Naive thymus-derived CD8-positive, alpha-beta T cell (primary cell): ENCODE data around the gene SCUBE3. TPM values are rescaled to one million over a fixed set of nuclear protein-coding genes. Genes with fewer than 3 reads are reported as not detected.

Experiments
- ATAC-seq, 2 donors: fragments of 150-1000 bp; cut with Tn5 transposase in 1 of 2; sonication (Bioruptor Pico), chemical (Tn5 transposase) in 1 of 2; 1 replicate in 1 of 2; 2 replicates in 1 of 2; pipeline ENCODE4 v1.10.0; 2021; ENCODE audit warnings: mild to moderate bottlenecking in 2 of 2, moderate library complexity in 2 of 2
- POLR2A ChIA-PET: fragments of 350-600 bp; sonication (Branson Sonifier 250); formaldehyde crosslinking; loops from one replicate; lab custom pipeline; 2021; ENCODE audit warnings: antibody characterized with exemption; lab: Charles Lee
- DNase-seq, 10 donors: peaks; one replicate each; pipeline versions ENCODE4 v3.0.0 to v3.0.0-alpha.2; 2020 to 2022
- H3K27ac Mint-ChIP-seq, 10 donors: one replicate each; pipeline ENCODE4 v1.8.0; 2020 to 2022; ENCODE audit warnings: mild to moderate bottlenecking in 10 of 10, mixed read lengths in 10 of 10, moderate library complexity in 4 of 10, inconsistent platforms in 1 of 10
- H3K27me3 Mint-ChIP-seq, 5 donors: one replicate each; pipeline ENCODE4 v1.8.0; 2021 to 2022; ENCODE audit warnings: mixed read lengths in 5 of 5
- H3K36me3 Mint-ChIP-seq, 3 donors: one replicate each; pipeline ENCODE4 v1.8.0; 2020 to 2022; ENCODE audit warnings: mixed read lengths in 3 of 3, mild to moderate bottlenecking in 2 of 3, inconsistent platforms in 1 of 3
- H3K4me1 Mint-ChIP-seq, 4 donors: one replicate each; pipeline ENCODE4 v1.8.0; 2021 to 2022; ENCODE audit warnings: mixed read lengths in 4 of 4
- H3K4me3 Mint-ChIP-seq, 10 donors: one replicate each; pipeline ENCODE4 v1.8.0; 2020 to 2022; ENCODE audit warnings: mild to moderate bottlenecking in 10 of 10, mixed read lengths in 10 of 10, moderate library complexity in 6 of 10, inconsistent platforms in 1 of 10
- H3K9me3 Mint-ChIP-seq, 9 donors: one replicate each; pipeline ENCODE4 v1.8.0; 2020 to 2022; ENCODE audit warnings: mixed read lengths in 9 of 9, mild to moderate bottlenecking in 3 of 9, inconsistent platforms in 1 of 9, moderate library complexity in 1 of 9
- polyA plus RNA-seq, 3 donors: library from polyadenylated mRNA; unstranded; fragments of 300-500 nt; fragmentation: Illumina TruSeq; gene quantifications; one replicate each; pipeline ENCODE4 v1.2.3, GENCODE V29; 2021
- total RNA-seq, 8 experiments: library from RNA in 2 of 8; stranded (reverse) in 2 of 8; gene quantifications; one replicate each; pipeline ENCODE4 v1.2.3 and lab custom pipeline; 2021 to 2026

SCUBE3 gene
- total and polyA plus RNA-seq, 5 experiments from 2014 or later: 0.03 to 0.06 (median 0.05) TPM; not detected in 1

DNA sequence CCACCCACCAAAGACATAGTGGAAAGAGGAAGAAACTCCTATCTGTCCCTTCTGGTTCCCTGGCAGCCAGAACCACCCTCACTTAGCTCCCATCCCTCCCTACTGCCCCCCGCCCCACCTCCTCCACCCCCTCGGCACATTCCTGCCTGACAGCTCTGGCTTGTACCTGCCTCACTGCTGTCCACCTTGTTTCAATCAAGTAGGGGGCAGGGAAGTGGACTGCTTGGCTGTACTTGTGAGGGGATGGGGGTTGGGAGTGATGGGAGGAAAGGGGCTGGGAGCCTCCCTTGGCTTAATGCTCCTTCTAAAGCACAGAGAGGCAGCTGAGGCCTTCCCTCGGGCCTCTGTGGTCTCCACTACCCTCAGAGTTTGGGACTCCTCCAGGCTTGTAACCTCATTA is 23.7 kb downstream of the SCUBE3 start:
- H3K27me3 Mint-ChIP-seq: no peaks in the 10 kb centered on the region
- H3K36me3 Mint-ChIP-seq: peaks cover 0 to 9% (median 8%) of the 10 kb centered on the region in 3 donors
- H3K4me3 Mint-ChIP-seq: no peak overlapping the region
- peaks cover 2 to 6% (median 3%) of the 10 kb centered on the region in 4 donors for H3K4me1 Mint-ChIP-seq
- H3K27ac Mint-ChIP-seq: peak overlapping the region in 1 of 10 donors; percentile 29
- POLR2A ChIA-PET: no interaction called here
- DNase-seq (no peak), ATAC-seq (no peak)
- peaks cover 0 to 4% (median 0%) of the 10 kb centered on the region in 9 donors for H3K9me3 Mint-ChIP-seq

DNA sequence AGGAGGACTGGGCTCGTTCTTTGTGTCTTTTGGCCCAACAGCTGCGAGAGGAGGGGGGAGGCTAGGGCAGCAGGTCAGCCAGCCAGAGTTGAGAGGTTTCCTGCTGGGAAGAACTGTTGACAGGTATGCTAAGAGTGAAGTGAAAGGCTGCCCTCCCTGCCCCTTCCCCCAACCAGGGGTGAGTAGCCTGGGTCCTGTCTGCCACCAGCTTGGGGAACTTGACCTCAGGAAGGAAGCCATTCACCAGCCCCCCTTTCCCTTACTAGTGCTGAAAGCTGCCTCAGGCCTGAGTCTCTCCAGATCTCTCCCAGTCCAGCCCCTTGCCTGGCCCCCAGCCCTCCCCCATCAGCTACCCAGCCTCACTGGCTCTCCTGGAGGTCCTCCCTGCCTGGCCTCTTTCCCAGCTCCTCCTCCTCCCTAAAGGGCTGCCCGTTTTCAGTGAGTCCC is 25.1 kb downstream of the SCUBE3 start:
- H3K27ac Mint-ChIP-seq: no peak overlapping the region
- ATAC-seq (no peak), DNase-seq (no peak)
- no peak overlapping the region for H3K4me3 Mint-ChIP-seq
- peaks cover 0 to 4% (median 0%) of the 10 kb centered on the region in 9 donors for H3K9me3 Mint-ChIP-seq
- no peaks in the 10 kb centered on the region for H3K27me3 Mint-ChIP-seq
- POLR2A ChIA-PET: no interaction called here
- H3K36me3 Mint-ChIP-seq: peaks cover 0 to 9% (median 8%) of the 10 kb centered on the region in 3 donors
- H3K4me1 Mint-ChIP-seq: peaks cover 2 to 6% (median 3%) of the 10 kb centered on the region in 4 donors

DNA sequence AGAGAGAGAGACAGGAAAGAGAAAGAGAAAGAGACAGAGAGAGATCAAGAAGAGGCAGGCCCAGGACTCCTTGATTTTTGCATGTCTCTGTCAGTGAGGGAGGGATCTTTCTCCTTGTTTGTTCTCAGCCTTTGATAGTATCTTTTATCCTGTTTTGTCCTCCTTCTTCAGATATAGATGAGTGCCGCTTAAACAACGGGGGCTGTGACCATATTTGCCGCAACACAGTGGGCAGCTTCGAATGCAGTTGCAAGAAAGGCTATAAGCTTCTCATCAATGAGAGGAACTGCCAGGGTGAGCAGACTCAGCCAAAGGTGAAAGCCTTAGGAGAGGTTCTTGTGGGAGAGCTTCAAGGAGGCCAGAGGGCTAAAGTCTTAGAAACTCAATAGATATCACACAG is 25.8 kb downstream of the SCUBE3 start:
- Mint-ChIP-seq H3K4me1 (peaks cover 2 to 6% (median 4%) of the 10 kb centered on the region in 4 donors), H3K4me3 (no peak overlapping the region), H3K36me3 (peaks cover 0 to 8% (median 5%) of the 10 kb centered on the region in 3 donors), H3K27me3 (no peaks in the 10 kb centered on the region), H3K9me3 (peaks cover 0 to 4% (median 0%) of the 10 kb centered on the region in 9 donors), H3K27ac (no peak overlapping the region)
- POLR2A ChIA-PET: no interaction called here
- DNase-seq (no peak), ATAC-seq (no peak)

DNA sequence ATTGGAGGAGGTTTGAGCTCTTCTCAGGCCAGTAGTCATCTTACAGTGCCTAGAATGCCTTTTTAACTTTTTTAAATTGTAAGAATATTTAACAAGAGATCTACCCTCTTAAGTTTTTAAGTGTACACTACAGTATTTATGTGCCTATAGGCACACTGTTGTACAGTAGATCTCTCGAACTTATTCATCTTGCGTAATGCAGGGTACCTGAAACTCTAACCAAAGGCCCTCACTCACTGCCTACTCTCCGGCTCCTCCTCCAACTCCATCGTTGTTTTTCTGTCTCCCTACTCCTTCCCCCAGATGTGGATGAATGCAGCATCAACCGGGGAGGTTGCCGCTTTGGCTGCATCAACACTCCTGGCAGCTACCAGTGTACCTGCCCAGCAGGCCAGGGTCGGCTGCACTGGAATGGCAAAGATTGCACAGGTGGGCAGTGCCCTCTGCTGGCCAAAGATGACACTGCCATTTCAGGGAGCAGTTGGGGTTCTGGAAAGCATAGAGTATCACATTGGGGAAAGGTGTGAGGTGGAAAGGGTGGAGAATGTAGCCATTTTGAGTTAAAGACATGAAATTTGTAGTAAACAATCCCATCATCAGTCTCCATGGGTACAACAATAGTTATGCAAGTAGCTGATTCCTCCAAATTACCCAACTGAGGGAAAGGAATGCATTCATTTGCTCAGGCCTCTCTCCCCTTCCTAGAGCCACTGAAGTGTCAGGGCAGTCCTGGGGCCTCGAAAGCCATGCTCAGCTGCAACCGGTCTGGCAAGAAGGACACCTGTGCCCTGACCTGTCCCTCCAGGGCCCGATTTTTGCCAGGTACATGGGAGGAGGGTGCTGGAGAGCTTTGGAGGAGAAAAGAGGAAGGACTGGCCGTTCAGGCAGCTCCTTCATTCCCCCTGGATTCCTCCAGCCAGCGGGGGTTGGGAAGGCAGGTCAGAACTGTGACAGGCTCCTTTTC is 27.4 kb downstream of the SCUBE3 start:
- DNase-seq: peak; percentile 46 to 78 (median 66)
- POLR2A ChIA-PET: interaction anchor here (0.6 to 1.1 kb wide), 3 partner anchors 18 to 826 kb away, joined by 3 to 5 read pairs (median 4); partner anchors contain the start of gene ZNF76
- H3K9me3 Mint-ChIP-seq: no peaks in the 10 kb centered on the region
- H3K27me3 Mint-ChIP-seq: no peaks in the 10 kb centered on the region
- peak; percentile 82 to 96 for ATAC-seq
- H3K4me1 Mint-ChIP-seq: peaks cover 2 to 6% (median 4%) of the 10 kb centered on the region in 4 donors
- H3K36me3 Mint-ChIP-seq: peaks cover 0 to 8% (median 2%) of the 10 kb centered on the region in 3 donors
- H3K27ac Mint-ChIP-seq: peak overlapping the region in 4 of 10 donors; percentile 2 to 86 (median 38)
- H3K4me3 Mint-ChIP-seq: no peak overlapping the region

DNA sequence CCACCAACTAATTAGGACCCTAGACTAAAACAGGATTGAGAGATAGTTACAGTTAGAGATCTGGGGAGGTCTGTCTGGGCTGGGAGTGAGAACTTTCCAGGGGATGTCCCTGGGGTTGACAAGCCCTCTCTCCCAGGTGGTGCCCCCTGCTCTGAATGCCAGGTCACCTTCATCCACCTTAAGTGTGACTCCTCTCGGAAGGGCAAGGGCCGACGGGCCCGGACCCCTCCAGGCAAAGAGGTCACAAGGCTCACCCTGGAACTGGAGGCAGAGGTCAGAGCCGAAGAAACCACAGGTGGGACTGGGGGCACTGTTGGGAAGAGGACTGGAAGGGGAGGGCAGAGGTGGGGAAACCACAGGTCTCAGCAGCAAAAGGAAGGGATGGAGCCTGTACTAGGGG is 28.7 kb downstream of the SCUBE3 start:
- H3K27me3 Mint-ChIP-seq: no peaks in the 10 kb centered on the region
- ATAC-seq (no peak), DNase-seq (no peak)
- peaks cover 2 to 6% (median 4%) of the 10 kb centered on the region in 4 donors for H3K4me1 Mint-ChIP-seq
- H3K27ac Mint-ChIP-seq: no peak overlapping the region
- no peak overlapping the region for H3K4me3 Mint-ChIP-seq
- no peaks in the 10 kb centered on the region for H3K9me3 Mint-ChIP-seq
- peaks cover 0 to 8% (median 2%) of the 10 kb centered on the region in 3 donors for H3K36me3 Mint-ChIP-seq
- POLR2A ChIA-PET: no interaction called here

DNA sequence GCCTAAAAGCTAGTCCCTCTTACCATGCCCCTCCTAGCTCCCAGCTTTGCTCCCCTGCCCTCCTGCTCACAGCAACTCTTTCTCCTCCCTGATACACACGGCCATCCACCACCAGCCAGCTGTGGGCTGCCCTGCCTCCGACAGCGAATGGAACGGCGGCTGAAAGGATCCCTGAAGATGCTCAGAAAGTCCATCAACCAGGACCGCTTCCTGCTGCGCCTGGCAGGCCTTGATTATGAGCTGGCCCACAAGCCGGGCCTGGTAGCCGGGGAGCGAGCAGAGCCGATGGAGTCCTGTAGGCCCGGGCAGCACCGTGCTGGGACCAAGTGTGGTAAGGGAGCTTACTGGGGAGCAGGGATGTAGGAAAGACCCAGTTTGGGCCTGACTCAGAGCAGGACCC is 29.1 kb downstream of the SCUBE3 start:
- ATAC-seq: no peak

DNA sequence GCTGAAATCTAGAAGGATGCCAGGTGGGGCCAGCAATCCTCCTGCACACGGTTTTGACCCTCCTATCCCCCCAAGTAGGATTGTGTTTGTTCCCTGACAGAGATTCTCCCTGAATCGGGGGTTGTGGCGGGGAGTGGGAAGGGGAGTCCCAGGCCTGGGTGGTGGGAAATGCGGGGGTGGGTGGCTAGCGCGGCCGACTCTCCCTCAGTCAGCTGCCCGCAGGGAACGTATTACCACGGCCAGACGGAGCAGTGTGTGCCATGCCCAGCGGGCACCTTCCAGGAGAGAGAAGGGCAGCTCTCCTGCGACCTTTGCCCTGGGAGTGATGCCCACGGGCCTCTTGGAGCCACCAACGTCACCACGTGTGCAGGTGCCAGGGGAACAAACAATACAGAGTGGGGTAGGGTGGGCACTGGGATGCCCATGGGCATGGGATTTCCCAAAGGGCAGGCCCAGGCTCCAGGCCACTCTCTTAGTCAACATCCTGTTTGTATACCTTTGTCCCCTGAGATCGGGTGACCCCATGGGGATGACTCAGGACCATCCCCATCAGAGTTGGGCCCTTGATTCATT is 29.7 kb downstream of the SCUBE3 start:
- Mint-ChIP-seq H3K36me3 (peaks cover 0 to 8% (median 2%) of the 10 kb centered on the region in 3 donors), H3K4me1 (peaks cover 2 to 12% (median 7%) of the 10 kb centered on the region in 4 donors), H3K27me3 (no peaks in the 10 kb centered on the region), H3K4me3 (no peak overlapping the region), H3K9me3 (no peaks in the 10 kb centered on the region), H3K27ac (no peak overlapping the region)
- POLR2A ChIA-PET: no interaction called here
- ATAC-seq (no peak), DNase-seq (no peak)

More for the DNA sequence above, 29.1 kb downstream of the SCUBE3 start:
- Mint-ChIP-seq H3K27me3 (no peaks in the 10 kb centered on the region), H3K36me3 (peaks cover 0 to 8% (median 2%) of the 10 kb centered on the region in 3 donors), H3K9me3 (no peaks in the 10 kb centered on the region), H3K4me1 (peaks cover 2 to 9% (median 6%) of the 10 kb centered on the region in 4 donors), H3K4me3 (no peak overlapping the region), H3K27ac (peak overlapping the region in 1 of 10 donors; percentile 84)
- DNase-seq: no peak
- POLR2A ChIA-PET: no interaction called here

DNA sequence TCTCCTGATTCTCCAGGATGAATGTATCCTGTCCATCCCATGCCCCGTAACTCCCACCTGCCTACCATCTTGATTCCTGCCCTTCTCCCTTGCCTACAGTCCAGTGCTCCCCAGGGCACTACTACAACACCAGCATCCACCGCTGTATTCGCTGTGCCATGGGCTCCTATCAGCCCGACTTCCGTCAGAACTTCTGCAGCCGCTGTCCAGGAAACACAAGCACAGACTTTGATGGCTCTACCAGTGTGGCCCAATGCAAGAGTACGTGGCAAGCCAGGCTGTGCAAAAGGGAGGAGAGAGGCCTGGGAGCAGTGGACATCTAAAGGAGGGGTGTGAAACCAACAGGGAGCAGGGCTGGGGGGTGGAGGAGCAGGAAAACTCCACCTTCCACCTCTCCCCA is 30.8 kb downstream of the SCUBE3 start:
- DNase-seq (no peak), ATAC-seq (no peak)
- no peaks in the 10 kb centered on the region for H3K9me3 Mint-ChIP-seq
- peak overlapping the region in 1 of 10 donors; percentile 40 for H3K27ac Mint-ChIP-seq
- H3K4me1 Mint-ChIP-seq: peaks cover 4 to 14% (median 8%) of the 10 kb centered on the region in 4 donors
- POLR2A ChIA-PET: no interaction called here
- no peaks in the 10 kb centered on the region for H3K27me3 Mint-ChIP-seq
- H3K36me3 Mint-ChIP-seq: peaks cover 0 to 7% (median 0%) of the 10 kb centered on the region in 3 donors
- H3K4me3 Mint-ChIP-seq: no peak overlapping the region

DNA sequence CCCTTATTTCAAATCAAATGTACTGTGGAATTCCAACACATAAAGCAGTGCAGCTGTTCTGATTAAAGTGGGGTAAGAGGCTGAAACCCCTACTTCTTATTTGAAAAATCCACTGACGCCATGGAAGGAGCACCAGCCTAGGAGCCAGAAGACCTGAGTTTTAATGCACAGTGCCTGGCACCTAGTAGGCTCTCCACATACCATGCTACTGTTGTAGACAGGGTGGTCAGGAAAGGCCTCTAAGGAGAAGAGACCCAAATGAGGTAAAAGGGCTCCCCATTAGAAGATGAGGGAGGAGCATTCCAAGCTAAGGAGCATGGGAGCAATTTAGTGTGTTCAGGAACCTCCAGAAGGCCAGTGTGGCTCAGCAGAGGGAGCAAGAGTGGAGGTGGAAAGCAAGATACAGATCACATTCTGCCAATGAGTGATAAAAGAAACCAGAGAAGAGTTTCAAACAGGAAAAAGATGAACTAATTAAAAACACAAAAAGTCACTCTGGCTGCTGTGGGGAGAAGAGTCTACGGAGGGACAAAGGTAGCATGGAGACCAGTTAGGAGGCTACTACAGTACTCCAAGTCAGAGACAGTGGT is 34.0 kb downstream of the SCUBE3 start:
- POLR2A ChIA-PET: no interaction called here
- ATAC-seq: no peak
- peak overlapping the region in 3 of 10 donors; percentile 5 to 50 (median 28) for H3K27ac Mint-ChIP-seq
- peaks cover 2 to 14% (median 8%) of the 10 kb centered on the region in 4 donors for H3K4me1 Mint-ChIP-seq
- H3K4me3 Mint-ChIP-seq: no peak overlapping the region
- H3K9me3 Mint-ChIP-seq: no peaks in the 10 kb centered on the region
- DNase-seq: no peak
- peaks cover 0 to 7% (median 6%) of the 10 kb centered on the region in 3 donors for H3K36me3 Mint-ChIP-seq
- H3K27me3 Mint-ChIP-seq: no peaks in the 10 kb centered on the region

DNA sequence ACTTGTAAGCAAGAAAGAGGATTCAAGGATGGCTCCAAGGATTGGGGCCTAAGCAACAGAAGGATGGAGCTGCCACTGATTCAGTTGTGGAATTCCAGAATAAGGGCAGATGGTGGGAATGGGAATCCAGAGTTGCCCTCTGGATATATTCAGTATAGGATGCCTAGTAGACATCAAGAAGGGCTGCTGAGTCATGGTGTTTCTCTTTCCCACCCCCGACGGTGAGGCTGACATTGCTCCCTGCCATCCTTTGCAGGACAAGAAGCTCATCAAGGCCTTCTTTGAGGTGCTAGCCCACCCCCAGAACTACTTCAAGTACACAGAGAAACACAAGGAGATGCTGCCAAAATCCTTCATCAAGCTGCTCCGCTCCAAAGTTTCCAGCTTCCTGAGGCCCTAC is 34.5 kb downstream of the SCUBE3 start:
- Mint-ChIP-seq H3K27ac (no peak overlapping the region), H3K36me3 (peaks cover 0 to 8% (median 6%) of the 10 kb centered on the region in 3 donors), H3K27me3 (no peaks in the 10 kb centered on the region), H3K4me3 (no peak overlapping the region), H3K4me1 (peaks cover 2 to 15% (median 9%) of the 10 kb centered on the region in 4 donors), H3K9me3 (no peaks in the 10 kb centered on the region)
- DNase-seq (no peak), ATAC-seq (no peak)
- POLR2A ChIA-PET: no interaction called here

DNA sequence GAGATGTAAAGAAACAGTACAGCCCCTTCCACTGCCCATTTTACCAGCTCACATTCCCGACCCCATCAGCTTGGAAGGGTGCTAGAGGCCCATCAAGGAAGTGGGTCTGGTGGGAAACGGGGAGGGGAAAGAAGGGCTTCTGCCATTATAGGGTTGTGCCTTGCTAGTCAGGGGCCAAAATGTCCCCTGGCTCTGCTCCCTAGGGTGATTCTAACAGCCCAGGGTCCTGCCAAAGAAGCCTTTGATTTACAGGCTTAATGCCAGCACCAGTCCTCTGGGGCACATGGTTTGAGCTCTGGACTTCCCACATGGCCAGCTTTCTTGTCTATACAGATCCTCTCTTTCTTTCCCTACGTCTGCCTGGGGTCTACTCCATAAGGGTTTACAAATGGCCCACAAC is 35.2 kb downstream of the SCUBE3 start:
- Mint-ChIP-seq H3K36me3 (peaks cover 0 to 9% (median 6%) of the 10 kb centered on the region in 3 donors), H3K4me1 (peaks cover 2 to 15% (median 10%) of the 10 kb centered on the region in 4 donors), H3K4me3 (no peak overlapping the region), H3K27ac (peak overlapping the region in 1 of 10 donors; percentile 24), H3K27me3 (no peaks in the 10 kb centered on the region), H3K9me3 (no peaks in the 10 kb centered on the region)
- DNase-seq (no peak), ATAC-seq (no peak)
- POLR2A ChIA-PET: no interaction called here

DNA sequence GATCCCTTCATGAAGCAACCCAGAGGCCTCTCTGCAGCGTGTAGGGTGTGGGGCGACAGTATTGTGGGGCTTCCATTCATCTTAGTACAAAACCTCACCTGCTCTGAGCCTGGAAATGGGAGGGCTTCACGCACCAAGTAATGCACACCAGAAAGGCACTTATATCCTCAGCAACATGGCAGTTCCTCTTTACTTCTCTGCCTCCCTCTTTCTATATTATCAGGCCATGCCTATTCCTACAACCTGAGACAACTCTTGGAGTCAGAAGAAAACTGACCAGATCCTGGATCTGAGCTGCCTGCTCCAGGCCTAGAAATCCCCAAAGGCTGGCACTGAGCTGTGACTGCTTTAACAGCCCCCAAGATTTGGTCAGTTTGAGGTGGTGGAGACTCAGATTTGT is 38.2 kb downstream of the SCUBE3 start:
- ATAC-seq (no peak), DNase-seq (no peak)
- POLR2A ChIA-PET: no interaction called here
- H3K4me1 Mint-ChIP-seq: peaks cover 3 to 15% (median 10%) of the 10 kb centered on the region in 4 donors
- H3K36me3 Mint-ChIP-seq: peaks cover 0 to 6% (median 2%) of the 10 kb centered on the region in 3 donors
- no peaks in the 10 kb centered on the region for H3K9me3 Mint-ChIP-seq
- no peaks in the 10 kb centered on the region for H3K27me3 Mint-ChIP-seq
- no peak overlapping the region for H3K4me3 Mint-ChIP-seq
- H3K27ac Mint-ChIP-seq: peak overlapping the region in 1 of 10 donors; percentile 39
